ACC112 (cell line): Measurements from ENCODE around the gene TBCK.
A peak's percentile ranks its signal among the peaks of the same experiment; 100 is the strongest.

Experiments used
- H2AFZ ChIP-seq: fragments of 200-600 bp; sonication (generic); one replicate; pipeline ENCODE4 v1.6.0; 2017; ENCODE audit warnings: antibody characterized with exemption, low read length; ENCODE audit not compliant: unreplicated experiment
- H3K27ac ChIP-seq: fragments of 200-600 bp; sonication (generic); 2 replicates; pipeline ENCODE4 v1.5.1; 2014; ENCODE audit warnings: low read depth, mild to moderate bottlenecking, antibody characterized with exemption, low read length, moderate library complexity
- H3K27me3 ChIP-seq: fragments of 200-600 bp; sonication (generic); 2 replicates; pipeline ENCODE4 v1.6.1; 2014; ENCODE audit warnings: mild to moderate bottlenecking, antibody characterized with exemption, low read length, moderate library complexity, mixed read lengths; ENCODE audit not compliant: insufficient read depth
- H3K36me3 ChIP-seq: fragments of 200-600 bp; sonication (generic); 2 replicates; pipeline ENCODE4 v1.6.1; 2016; ENCODE audit warnings: mild to moderate bottlenecking, antibody characterized with exemption, low read length, moderate library complexity, mixed read lengths; ENCODE audit not compliant: insufficient read depth
- H3K4me1 ChIP-seq: fragments of 200-600 bp; sonication (generic); one replicate; pipeline ENCODE4 v1.6.1; 2016; ENCODE audit warnings: low read length, mixed read lengths; ENCODE audit not compliant: insufficient read depth, unreplicated experiment, control insufficient read depth
- H3K4me3 ChIP-seq: fragments of 200-600 bp; sonication (generic); 2 replicates; pipeline ENCODE4 v1.5.1; 2014; ENCODE audit warnings: mild to moderate bottlenecking, low read depth, low read length
- H3K79me2 ChIP-seq: fragments of 200-600 bp; sonication (generic); one replicate; pipeline ENCODE4 v1.6.0; 2016; ENCODE audit warnings: low read length; ENCODE audit not compliant: control insufficient read depth, unreplicated experiment, insufficient read depth

The TBCK gene

GRCh38 chr4:106186201-106186600 lies 129.8 kb downstream of the TBCK start:
- H3K27me3 ChIP-seq: no peaks in the 10 kb centered on the region
- no peaks in the 10 kb centered on the region for H3K36me3 ChIP-seq
- H3K27ac ChIP-seq: no peak overlapping the region
- H3K79me2 ChIP-seq: no peaks in the 10 kb centered on the region
- no peak overlapping the region for H3K4me3 ChIP-seq
- H3K4me1 ChIP-seq: no peaks in the 10 kb centered on the region
- H2AFZ ChIP-seq: no peak overlapping the region

GRCh38 chr4:106183551-106183950 lies 132.5 kb downstream of the TBCK start:
- no peak overlapping the region for H2AFZ ChIP-seq
- no peaks in the 10 kb centered on the region for H3K79me2 ChIP-seq
- no peak overlapping the region for H3K27ac ChIP-seq
- no peak overlapping the region for H3K4me3 ChIP-seq
- H3K36me3 ChIP-seq: no peaks in the 10 kb centered on the region
- no peaks in the 10 kb centered on the region for H3K27me3 ChIP-seq
- H3K4me1 ChIP-seq: no peaks in the 10 kb centered on the region

DNA sequence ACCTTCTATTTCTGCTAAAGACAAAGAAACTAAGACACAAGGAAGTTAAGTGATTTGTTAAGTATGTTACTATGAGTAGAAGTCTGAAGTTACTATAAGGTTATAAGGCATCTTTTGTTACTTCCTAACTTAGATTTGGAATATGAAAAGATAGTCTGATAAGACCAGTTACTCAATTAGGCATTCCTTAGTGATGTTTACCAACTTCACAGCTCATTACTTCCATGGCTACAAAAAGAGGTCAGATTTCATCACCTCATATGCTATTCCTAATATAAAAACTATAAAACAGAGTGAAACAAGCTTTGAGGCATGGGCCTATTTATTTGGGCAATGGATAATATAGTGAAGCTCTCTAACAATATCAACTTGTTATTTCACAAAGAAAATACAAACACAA lies 143.1 kb downstream of the TBCK start:
- peaks cover 6% of the 10 kb centered on the region for H3K4me1 ChIP-seq
- no peak overlapping the region for H3K4me3 ChIP-seq
- H3K27ac ChIP-seq: no peak overlapping the region
- no peaks in the 10 kb centered on the region for H3K27me3 ChIP-seq
- H3K79me2 ChIP-seq: no peaks in the 10 kb centered on the region
- no peak overlapping the region for H2AFZ ChIP-seq
- H3K36me3 ChIP-seq: no peaks in the 10 kb centered on the region

- H3K4me3 ChIP-seq: peak overlapping the region; percentile 67
- no peak overlapping the region for H3K27ac ChIP-seq
- H3K36me3 ChIP-seq: peaks cover 14% of the 10 kb centered on the region
- H3K4me1 ChIP-seq: peaks cover 8% of the 10 kb centered on the region
- H3K79me2 ChIP-seq: no peaks in the 10 kb centered on the region
- peak overlapping the region; percentile 51 for H2AFZ ChIP-seq
- no peaks in the 10 kb centered on the region for H3K27me3 ChIP-seq
Observed at GRCh38 chr4:106165351-106166010, 150.5 kb downstream of the TBCK start.

DNA sequence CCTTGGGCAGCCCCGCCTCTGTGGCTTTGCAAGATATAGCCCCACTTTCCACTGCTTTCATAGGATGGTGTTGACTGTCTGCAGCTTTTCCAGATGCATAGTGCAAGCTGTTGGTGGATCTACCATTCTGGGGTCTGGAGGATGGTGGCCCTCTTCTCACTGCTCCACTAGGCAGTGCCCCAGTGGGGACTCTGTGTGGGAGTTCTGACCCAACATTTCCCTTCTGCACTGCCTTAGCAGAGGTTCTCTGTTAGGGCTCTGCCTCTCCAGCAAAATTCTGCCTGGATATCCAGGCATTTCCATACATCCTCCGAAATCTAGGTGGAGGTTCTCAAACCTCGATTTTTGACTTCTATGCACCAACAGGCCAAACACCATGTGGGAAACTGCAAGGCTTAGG lies 153.7 kb downstream of the TBCK start:
- no peaks in the 10 kb centered on the region for H3K27me3 ChIP-seq
- no peak overlapping the region for H3K27ac ChIP-seq
- peaks cover 14% of the 10 kb centered on the region for H3K4me1 ChIP-seq
- H3K4me3 ChIP-seq: no peak overlapping the region
- H3K79me2 ChIP-seq: no peaks in the 10 kb centered on the region
- peaks cover 14% of the 10 kb centered on the region for H3K36me3 ChIP-seq
- no peak overlapping the region for H2AFZ ChIP-seq

- no peaks in the 10 kb centered on the region for H3K79me2 ChIP-seq
- peaks cover 13% of the 10 kb centered on the region for H3K4me1 ChIP-seq
- H3K36me3 ChIP-seq: peaks cover 14% of the 10 kb centered on the region
- no peaks in the 10 kb centered on the region for H3K27me3 ChIP-seq
- H3K4me3 ChIP-seq: peak overlapping the region; percentile 60
- no peak overlapping the region for H2AFZ ChIP-seq
- no peak overlapping the region for H3K27ac ChIP-seq
Observed at GRCh38 chr4:106160560-106160959, 155.4 kb downstream of the TBCK start.

GRCh38 chr4:106149911-106150310 lies 166.1 kb downstream of the TBCK start:
- Histone ChIP-seq H2AFZ (no peak overlapping the region), H3K79me2 (no peaks in the 10 kb centered on the region), H3K27ac (no peak overlapping the region), H3K4me1 (no peaks in the 10 kb centered on the region), H3K4me3 (no peak overlapping the region), H3K36me3 (peaks cover 5% of the 10 kb centered on the region; the same call in 1 of the 2 replicates), H3K27me3 (no peaks in the 10 kb centered on the region)

GRCh38 chr4:106149026-106149425 lies 167.0 kb downstream of the TBCK start:
- no peak overlapping the region for H3K4me3 ChIP-seq
- H3K36me3 ChIP-seq: peaks cover 5% of the 10 kb centered on the region; the same call in 1 of the 2 replicates
- H2AFZ ChIP-seq: no peak overlapping the region
- H3K4me1 ChIP-seq: no peaks in the 10 kb centered on the region
- H3K79me2 ChIP-seq: no peaks in the 10 kb centered on the region
- H3K27ac ChIP-seq: no peak overlapping the region
- H3K27me3 ChIP-seq: no peaks in the 10 kb centered on the region

DNA sequence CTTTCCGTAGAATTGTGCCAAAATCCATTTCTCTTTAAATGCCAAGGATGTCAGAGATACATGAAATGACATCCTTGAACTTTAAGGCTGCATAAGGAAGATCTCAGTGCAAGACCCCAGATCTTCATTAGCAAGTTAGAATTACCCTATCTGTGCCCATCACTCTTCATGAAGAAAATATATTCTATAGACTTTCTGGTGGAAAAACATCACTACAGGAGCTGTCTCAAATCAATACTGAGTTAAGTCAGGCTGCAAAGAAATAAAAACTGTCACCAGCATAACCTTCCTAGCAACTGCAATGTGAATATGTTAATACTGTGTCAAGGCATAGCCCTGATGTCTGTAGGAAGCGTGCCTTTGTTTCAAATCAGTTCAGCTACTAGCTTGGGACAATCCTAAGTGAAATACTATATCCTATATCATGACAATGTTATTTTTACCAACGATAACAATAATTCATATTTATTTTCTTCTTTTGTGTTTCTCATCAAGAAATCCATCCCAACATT lies 173.3 kb downstream of the TBCK start:
- H2AFZ ChIP-seq: no peak overlapping the region
- no peaks in the 10 kb centered on the region for H3K27me3 ChIP-seq
- H3K4me3 ChIP-seq: no peak overlapping the region
- no peak overlapping the region for H3K27ac ChIP-seq
- no peaks in the 10 kb centered on the region for H3K79me2 ChIP-seq
- H3K4me1 ChIP-seq: no peaks in the 10 kb centered on the region
- H3K36me3 ChIP-seq: peaks cover 5% of the 10 kb centered on the region; the same call in 1 of the 2 replicates

DNA sequence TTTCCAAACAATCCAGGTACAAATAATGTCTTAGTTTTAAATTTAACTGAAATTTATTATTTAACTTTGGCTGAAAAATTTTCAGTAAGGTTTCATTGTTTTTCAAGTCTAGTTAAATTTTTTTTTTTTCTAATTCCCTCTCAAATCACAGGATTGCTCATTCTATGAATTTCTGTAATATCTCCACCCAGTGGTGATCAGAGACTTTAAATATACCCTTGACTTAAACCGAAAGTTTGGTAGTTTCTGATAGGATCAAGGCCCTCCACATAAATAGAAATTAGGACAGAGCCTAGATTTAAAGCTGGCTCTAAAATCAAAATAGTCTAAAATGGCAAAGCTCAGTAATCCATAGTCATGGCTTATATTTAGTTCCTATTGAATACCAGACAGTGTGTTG lies 175.4 kb downstream of the TBCK start:
- Histone ChIP-seq H2AFZ (no peak overlapping the region), H3K27ac (no peak overlapping the region), H3K4me1 (no peaks in the 10 kb centered on the region), H3K4me3 (no peak overlapping the region), H3K36me3 (no peaks in the 10 kb centered on the region), H3K27me3 (no peaks in the 10 kb centered on the region), H3K79me2 (no peaks in the 10 kb centered on the region)

GRCh38 chr4:106136777-106137331 lies 179.2 kb downstream of the TBCK start:
- Histone ChIP-seq H3K27ac (no peak overlapping the region), H3K4me1 (no peaks in the 10 kb centered on the region), H3K36me3 (0 out of 2 replicates have a peak, but pooled peaks cover 4% of the 10 kb centered on the region), H2AFZ (no peak overlapping the region), H3K4me3 (no peak overlapping the region), H3K79me2 (no peaks in the 10 kb centered on the region), H3K27me3 (no peaks in the 10 kb centered on the region)
